ENCODE measurements around the gene MMP20. TPM values are rescaled to one million over a fixed set of nuclear protein-coding genes. Genes with fewer than 3 reads are reported as not detected.

The MMP20 gene
- total RNA-seq, 1 donor from 2014 or later: not detected

DNA sequence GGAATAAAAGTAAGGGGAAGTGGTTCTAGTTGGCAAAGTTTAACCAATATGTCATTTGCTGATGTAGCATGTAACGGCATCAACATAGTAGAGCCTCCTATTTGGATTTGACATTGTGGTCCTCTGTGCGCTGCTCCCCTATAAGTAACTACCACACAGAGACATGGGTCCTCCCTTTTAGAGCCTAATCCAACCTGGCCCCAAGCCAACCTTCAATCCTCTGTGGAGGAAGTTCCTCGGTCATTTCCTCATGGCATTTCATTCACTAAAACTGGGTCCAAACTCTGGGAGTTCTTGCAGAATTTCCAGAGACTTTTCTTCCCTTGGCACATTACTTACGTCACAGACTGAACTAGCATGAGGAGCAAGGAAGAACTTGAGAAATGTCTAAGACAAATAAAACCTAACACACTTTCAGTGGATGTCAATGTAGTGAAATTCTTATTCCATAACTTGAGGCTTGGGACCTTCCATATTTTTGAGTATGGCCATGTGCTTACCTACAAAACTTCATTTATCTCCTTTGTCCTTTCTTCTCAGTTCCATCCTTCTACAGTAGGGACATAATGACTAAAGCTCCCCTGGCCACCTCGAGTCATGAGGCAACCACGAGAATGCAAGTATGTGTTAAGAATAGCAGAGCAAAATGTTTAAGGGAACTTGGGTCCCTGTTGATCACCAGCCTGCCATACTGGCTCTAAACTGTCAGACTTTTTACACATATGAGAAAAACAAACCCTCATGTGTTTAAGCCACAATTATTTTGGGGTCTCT lies 34.7 kb downstream of the MMP20 start:
- DNase-seq (ENCODE audit: low spot score, unreplicated experiment): no peak
- H3K4me1 Mint-ChIP-seq (ENCODE audit: low read depth): no peaks in the 10 kb centered on the region
- no peak overlapping the region for H3K27ac Mint-ChIP-seq
- no peak overlapping the region for H3K4me3 Mint-ChIP-seq (ENCODE audit: low read depth)
- TF ChIP-seq, protein P1, sequence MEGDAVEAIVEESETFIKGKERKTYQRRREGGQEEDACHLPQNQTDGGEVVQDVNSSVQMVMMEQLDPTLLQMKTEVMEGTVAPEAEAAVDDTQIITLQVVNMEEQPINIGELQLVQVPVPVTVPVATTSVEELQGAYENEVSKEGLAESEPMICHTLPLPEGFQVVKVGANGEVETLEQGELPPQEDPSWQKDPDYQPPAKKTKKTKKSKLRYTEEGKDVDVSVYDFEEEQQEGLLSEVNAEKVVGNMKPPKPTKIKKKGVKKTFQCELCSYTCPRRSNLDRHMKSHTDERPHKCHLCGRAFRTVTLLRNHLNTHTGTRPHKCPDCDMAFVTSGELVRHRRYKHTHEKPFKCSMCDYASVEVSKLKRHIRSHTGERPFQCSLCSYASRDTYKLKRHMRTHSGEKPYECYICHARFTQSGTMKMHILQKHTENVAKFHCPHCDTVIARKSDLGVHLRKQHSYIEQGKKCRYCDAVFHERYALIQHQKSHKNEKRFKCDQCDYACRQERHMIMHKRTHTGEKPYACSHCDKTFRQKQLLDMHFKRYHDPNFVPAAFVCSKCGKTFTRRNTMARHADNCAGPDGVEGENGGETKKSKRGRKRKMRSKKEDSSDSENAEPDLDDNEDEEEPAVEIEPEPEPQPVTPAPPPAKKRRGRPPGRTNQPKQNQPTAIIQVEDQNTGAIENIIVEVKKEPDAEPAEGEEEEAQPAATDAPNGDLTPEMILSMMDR (IDR thresholded peaks at IDR 0.05; ENCODE audit: unreplicated experiment): no peak
- no peaks in the 10 kb centered on the region for H3K27me3 Mint-ChIP-seq
- peaks cover 7% of the 10 kb centered on the region for H3K9me3 Mint-ChIP-seq (ENCODE audit: low read depth)
- H3K36me3 Mint-ChIP-seq (ENCODE audit: insufficient read depth): no peaks in the 10 kb centered on the region

- H3K4me3 Mint-ChIP-seq (ENCODE audit: low read depth): no peak overlapping the region
- TF ChIP-seq, protein P1 (IDR thresholded peaks at IDR 0.05; ENCODE audit: unreplicated experiment): no peak
- no peaks in the 10 kb centered on the region for H3K4me1 Mint-ChIP-seq (ENCODE audit: low read depth)
- DNase-seq (ENCODE audit: low spot score, unreplicated experiment): no peak
- H3K27ac Mint-ChIP-seq: no peak overlapping the region
- no peaks in the 10 kb centered on the region for H3K36me3 Mint-ChIP-seq (ENCODE audit: insufficient read depth)
- H3K27me3 Mint-ChIP-seq: no peaks in the 10 kb centered on the region
- peaks cover 7% of the 10 kb centered on the region for H3K9me3 Mint-ChIP-seq (ENCODE audit: low read depth)
Observed at GRCh38 chr11:102589047-102589459, 36.1 kb downstream of the MMP20 start.

DNA sequence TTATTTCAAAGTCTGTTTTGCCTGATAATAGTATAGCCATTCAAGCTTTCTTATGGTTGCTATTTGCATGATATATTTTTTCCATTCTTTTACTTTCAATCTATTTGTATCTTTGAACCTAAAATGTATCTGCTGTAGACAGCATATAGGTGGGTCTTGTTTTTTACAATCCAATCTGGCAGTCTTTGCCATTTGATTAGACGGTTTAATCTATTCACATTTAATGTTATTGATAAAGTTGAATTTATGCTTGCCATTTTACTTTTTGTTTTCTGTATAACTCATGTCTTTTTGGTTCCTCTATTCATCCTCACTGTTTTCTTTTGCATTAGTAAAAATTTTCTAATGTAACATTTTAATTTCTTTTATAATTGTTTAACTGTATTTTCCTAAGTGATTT lies 37.4 kb downstream of the MMP20 start:
- no peak overlapping the region for H3K4me3 Mint-ChIP-seq (ENCODE audit: low read depth)
- no peak for DNase-seq (ENCODE audit: low spot score, unreplicated experiment)
- peaks cover 10% of the 10 kb centered on the region for H3K9me3 Mint-ChIP-seq (ENCODE audit: low read depth)
- H3K27ac Mint-ChIP-seq: no peak overlapping the region
- no peaks in the 10 kb centered on the region for H3K4me1 Mint-ChIP-seq (ENCODE audit: low read depth)
- H3K36me3 Mint-ChIP-seq (ENCODE audit: insufficient read depth): no peaks in the 10 kb centered on the region
- H3K27me3 Mint-ChIP-seq: no peaks in the 10 kb centered on the region
- TF ChIP-seq, protein P1 (IDR thresholded peaks at IDR 0.05; ENCODE audit: unreplicated experiment): no peak

- H3K36me3 Mint-ChIP-seq (ENCODE audit: insufficient read depth): no peaks in the 10 kb centered on the region
- H3K4me3 Mint-ChIP-seq (ENCODE audit: low read depth): no peak overlapping the region
- no peak for DNase-seq (ENCODE audit: low spot score, unreplicated experiment)
- H3K4me1 Mint-ChIP-seq (ENCODE audit: low read depth): peaks cover 11% of the 10 kb centered on the region
- H3K9me3 Mint-ChIP-seq (ENCODE audit: low read depth): peaks cover 10% of the 10 kb centered on the region
- TF ChIP-seq, protein P1 (IDR thresholded peaks at IDR 0.05; ENCODE audit: unreplicated experiment): no peak
- H3K27ac Mint-ChIP-seq: no peak overlapping the region
- H3K27me3 Mint-ChIP-seq: no peaks in the 10 kb centered on the region
Observed at GRCh38 chr11:102583141-102583873, 41.8 kb downstream of the MMP20 start.

GRCh38 chr11:102582140-102582539 lies 43.0 kb downstream of the MMP20 start:
- TF ChIP-seq, protein P1 (IDR thresholded peaks at IDR 0.05; ENCODE audit: unreplicated experiment): no peak
- H3K9me3 Mint-ChIP-seq (ENCODE audit: low read depth): peaks cover 8% of the 10 kb centered on the region
- H3K27ac Mint-ChIP-seq: no peak overlapping the region
- H3K4me1 Mint-ChIP-seq (ENCODE audit: low read depth): peaks cover 11% of the 10 kb centered on the region
- no peak overlapping the region for H3K4me3 Mint-ChIP-seq (ENCODE audit: low read depth)
- no peaks in the 10 kb centered on the region for H3K36me3 Mint-ChIP-seq (ENCODE audit: insufficient read depth)
- no peak for DNase-seq (ENCODE audit: low spot score, unreplicated experiment)
- no peaks in the 10 kb centered on the region for H3K27me3 Mint-ChIP-seq

Measured in progenitor cell of endocrine pancreas (in vitro differentiated cells).